Measurements from ENCODE around the gene THOC3.
"Not testable (repeated sequence)": the region's sequence is repeated elsewhere in the genome, so short reads cannot be mapped to it uniquely, and the experiment has no call there.

The THOC3 gene, protein sequence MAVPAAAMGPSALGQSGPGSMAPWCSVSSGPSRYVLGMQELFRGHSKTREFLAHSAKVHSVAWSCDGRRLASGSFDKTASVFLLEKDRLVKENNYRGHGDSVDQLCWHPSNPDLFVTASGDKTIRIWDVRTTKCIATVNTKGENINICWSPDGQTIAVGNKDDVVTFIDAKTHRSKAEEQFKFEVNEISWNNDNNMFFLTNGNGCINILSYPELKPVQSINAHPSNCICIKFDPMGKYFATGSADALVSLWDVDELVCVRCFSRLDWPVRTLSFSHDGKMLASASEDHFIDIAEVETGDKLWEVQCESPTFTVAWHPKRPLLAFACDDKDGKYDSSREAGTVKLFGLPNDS

DNA sequence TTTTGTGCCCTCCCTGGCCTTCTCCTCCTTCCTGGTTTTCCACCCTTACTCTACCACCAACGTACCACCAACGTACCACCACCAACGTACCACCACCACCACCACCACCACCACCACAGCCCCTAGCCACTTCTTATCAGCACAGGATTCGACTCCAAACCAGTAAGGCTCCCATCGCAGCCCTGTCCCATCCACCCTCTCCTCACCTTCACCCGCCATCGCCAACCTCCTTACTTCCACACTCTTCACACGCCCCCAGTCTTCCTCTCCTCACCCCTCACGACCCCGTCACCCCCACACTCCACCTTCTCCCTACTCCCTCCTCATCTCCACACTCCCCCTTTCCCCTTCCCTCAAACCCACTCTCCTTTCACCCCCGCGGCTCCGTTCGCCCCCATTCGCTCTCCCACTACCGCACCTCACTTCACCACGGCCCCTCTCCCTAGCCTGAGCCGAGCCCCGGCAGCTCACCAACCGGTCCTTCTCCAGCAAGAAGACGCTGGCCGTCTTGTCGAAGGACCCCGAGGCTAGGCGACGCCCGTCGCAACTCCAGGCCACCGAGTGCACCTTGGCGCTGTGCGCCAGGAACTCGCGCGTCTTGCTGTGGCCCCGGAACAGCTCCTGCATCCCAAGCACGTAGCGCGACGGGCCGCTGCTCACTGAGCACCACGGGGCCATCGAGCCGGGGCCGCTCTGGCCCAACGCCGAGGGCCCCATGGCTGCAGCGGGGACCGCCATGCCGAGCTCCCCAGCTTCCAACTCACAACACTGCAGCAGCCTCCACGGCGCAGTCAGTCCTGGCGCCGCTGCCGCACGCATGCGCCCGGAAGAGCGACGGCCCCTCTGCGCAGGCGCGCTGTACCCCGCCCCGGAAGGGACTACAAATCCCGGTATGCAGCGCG is at the start of gene THOC3:
TSS of gene THOC3 (minus strand) at position 845 of the 902 bp plus-strand sequence. CDS start at position 738, 107 bp downstream.
- H3K36me3 ChIP-seq (replicated peaks; ENCODE audit: low read depth, low read length); H2AFZ ChIP-seq (ENCODE audit: low read depth, low read length): not testable (repeated sequence)
- peak within 1 kb of the TSS; percentile 61; the same call in 1 of the 2 replicates for H3K9ac ChIP-seq (ENCODE audit: low read length)

DNA sequence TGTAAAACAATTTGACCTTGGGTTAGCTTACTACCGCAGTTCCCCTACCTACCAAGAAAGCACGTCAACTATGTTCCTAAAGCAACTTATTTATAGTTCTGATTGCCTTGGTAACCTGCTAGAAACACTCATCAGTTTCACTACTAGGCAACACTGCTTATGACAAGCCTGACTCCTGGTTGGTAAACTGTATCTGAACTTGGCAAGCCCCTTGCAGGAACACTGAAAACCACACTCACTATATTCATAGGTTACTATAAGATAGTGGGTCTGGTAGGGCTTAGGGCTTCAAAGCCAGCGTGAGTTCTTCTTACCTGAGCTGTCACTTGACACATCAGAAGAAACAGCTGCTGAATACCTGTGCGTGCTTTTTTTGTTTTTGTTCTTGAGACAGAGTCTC is 49.2 kb upstream of the THOC3 start:
- H3K4me2 ChIP-seq (ENCODE audit: low read length); H3K4me3 ChIP-seq (ENCODE audit: low read length); H2AFZ ChIP-seq (ENCODE audit: low read depth, low read length); H3K9ac ChIP-seq (ENCODE audit: low read length); H3K4me1 ChIP-seq (ENCODE audit: low read length); H3K27me3 ChIP-seq (ENCODE audit: low read depth, low read length); H3K9me3 ChIP-seq (ENCODE audit: insufficient read depth, low read length); H4K20me1 ChIP-seq (ENCODE audit: insufficient read depth, low read length); H3K27ac ChIP-seq (ENCODE audit: low read length); H3K79me2 ChIP-seq (ENCODE audit: low read length); H3K36me3 ChIP-seq (replicated peaks; ENCODE audit: low read depth, low read length): not testable (repeated sequence)

More for the DNA sequence above, at the start of gene THOC3:
- not testable (repeated sequence) for H3K4me1 ChIP-seq (ENCODE audit: low read length); H4K20me1 ChIP-seq (ENCODE audit: insufficient read depth, low read length); H3K27ac ChIP-seq (ENCODE audit: low read length); H3K9me3 ChIP-seq (ENCODE audit: insufficient read depth, low read length); H3K27me3 ChIP-seq (ENCODE audit: low read depth, low read length); H3K79me2 ChIP-seq (ENCODE audit: low read length)
- H3K4me2 ChIP-seq (ENCODE audit: low read length): peak within 1 kb of the TSS; percentile 37; the same call in 1 of the 2 replicates
- H3K4me3 ChIP-seq (ENCODE audit: low read length): peak within 1 kb of the TSS; percentile 79

DNA sequence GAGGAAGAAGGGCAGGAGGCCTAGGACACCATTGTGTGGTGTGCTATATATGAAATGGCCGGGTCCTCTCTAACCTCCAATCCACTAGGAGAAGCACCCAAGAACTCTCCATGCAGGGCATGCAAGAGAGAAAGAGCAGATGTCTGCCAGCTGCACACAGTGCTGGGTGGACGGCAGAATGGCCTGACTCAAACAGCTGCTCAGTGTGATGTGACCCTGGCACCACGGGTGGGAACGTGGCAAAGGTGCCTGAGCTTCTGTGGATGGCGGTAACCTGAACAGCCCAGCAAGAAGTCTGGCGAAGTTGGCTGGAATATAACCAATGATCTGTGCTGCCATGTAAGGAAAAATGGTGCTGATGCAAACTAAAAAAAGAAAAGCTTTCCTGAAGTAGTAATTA is 46.2 kb upstream of the THOC3 start:
- H3K27me3 ChIP-seq (ENCODE audit: low read depth, low read length); H3K36me3 ChIP-seq (replicated peaks; ENCODE audit: low read depth, low read length); H4K20me1 ChIP-seq (ENCODE audit: insufficient read depth, low read length); H2AFZ ChIP-seq (ENCODE audit: low read depth, low read length); H3K27ac ChIP-seq (ENCODE audit: low read length); H3K9ac ChIP-seq (ENCODE audit: low read length); H3K4me1 ChIP-seq (ENCODE audit: low read length); H3K79me2 ChIP-seq (ENCODE audit: low read length); H3K4me3 ChIP-seq (ENCODE audit: low read length); H3K9me3 ChIP-seq (ENCODE audit: insufficient read depth, low read length); H3K4me2 ChIP-seq (ENCODE audit: low read length): not testable (repeated sequence)

DNA sequence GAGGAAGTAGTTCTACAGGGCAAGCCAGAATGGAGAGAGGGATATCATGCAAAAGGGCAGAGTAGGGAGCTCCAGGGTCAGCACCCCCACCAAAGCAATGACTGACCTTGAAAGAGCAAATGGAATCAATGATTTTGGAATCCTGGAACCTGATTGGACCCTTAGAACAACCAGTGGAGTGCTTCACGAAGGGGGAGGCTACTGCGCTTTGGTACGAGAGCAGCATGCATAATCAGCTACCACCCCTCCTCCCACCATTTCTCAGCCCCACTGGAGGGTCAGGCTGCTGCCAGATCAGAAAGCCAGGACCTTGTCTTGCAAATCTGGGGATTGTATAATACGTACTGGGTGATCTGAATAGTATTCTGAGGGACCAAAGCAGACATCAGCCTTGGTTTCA is 43.0 kb upstream of the THOC3 start:
- H3K4me2 ChIP-seq (ENCODE audit: low read length); H4K20me1 ChIP-seq (ENCODE audit: insufficient read depth, low read length); H3K9ac ChIP-seq (ENCODE audit: low read length); H3K4me1 ChIP-seq (ENCODE audit: low read length); H3K9me3 ChIP-seq (ENCODE audit: insufficient read depth, low read length); H3K79me2 ChIP-seq (ENCODE audit: low read length); H2AFZ ChIP-seq (ENCODE audit: low read depth, low read length); H3K27me3 ChIP-seq (ENCODE audit: low read depth, low read length); H3K4me3 ChIP-seq (ENCODE audit: low read length); H3K36me3 ChIP-seq (replicated peaks; ENCODE audit: low read depth, low read length); H3K27ac ChIP-seq (ENCODE audit: low read length): not testable (repeated sequence)

DNA sequence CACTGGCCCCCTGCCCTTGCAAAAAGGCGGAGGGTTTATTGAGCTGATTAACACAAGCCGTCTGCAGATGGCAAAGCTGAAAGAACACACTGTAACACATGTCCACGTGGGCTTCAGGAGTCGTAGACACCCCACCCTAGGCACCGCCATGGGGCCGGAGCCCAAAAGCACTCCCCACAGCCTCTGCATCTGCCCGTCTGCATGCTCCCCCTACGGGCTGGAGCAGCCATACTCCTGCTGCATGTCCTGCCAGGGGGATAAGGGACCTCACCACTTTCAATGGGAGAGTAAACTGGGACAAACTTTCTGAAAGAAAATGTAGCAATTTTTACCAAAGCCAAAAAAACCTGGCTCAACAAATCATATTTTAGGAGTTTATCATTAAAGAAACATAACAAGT is 42.1 kb upstream of the THOC3 start:
- not testable (repeated sequence) for H3K4me2 ChIP-seq (ENCODE audit: low read length); H3K4me1 ChIP-seq (ENCODE audit: low read length); H3K27me3 ChIP-seq (ENCODE audit: low read depth, low read length); H3K9ac ChIP-seq (ENCODE audit: low read length); H3K27ac ChIP-seq (ENCODE audit: low read length); H3K79me2 ChIP-seq (ENCODE audit: low read length); H2AFZ ChIP-seq (ENCODE audit: low read depth, low read length); H3K4me3 ChIP-seq (ENCODE audit: low read length); H3K9me3 ChIP-seq (ENCODE audit: insufficient read depth, low read length); H4K20me1 ChIP-seq (ENCODE audit: insufficient read depth, low read length); H3K36me3 ChIP-seq (replicated peaks; ENCODE audit: low read depth, low read length)

DNA sequence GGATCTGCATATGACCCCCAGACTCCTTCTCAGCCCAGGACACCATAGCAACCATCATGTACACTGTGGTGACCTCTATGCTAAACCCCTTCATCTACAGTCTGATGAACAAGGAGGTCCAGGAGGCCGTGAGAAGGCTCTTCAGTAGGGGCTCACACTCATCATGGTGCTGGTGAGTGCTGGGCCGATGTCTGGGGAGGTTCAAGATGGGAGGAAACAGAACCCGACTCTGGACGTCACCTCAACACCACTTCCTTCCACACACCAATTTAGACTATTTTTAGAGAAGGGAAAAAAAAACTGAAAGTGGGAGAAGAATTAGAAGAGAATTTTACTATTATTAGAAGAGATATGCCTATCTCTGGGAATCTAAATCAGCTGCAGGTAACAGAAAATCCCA is 39.1 kb upstream of the THOC3 start:
- H3K79me2 ChIP-seq (ENCODE audit: low read length); H3K4me1 ChIP-seq (ENCODE audit: low read length); H3K4me3 ChIP-seq (ENCODE audit: low read length); H2AFZ ChIP-seq (ENCODE audit: low read depth, low read length); H3K9ac ChIP-seq (ENCODE audit: low read length); H3K36me3 ChIP-seq (replicated peaks; ENCODE audit: low read depth, low read length); H3K27me3 ChIP-seq (ENCODE audit: low read depth, low read length); H3K4me2 ChIP-seq (ENCODE audit: low read length); H3K27ac ChIP-seq (ENCODE audit: low read length); H3K9me3 ChIP-seq (ENCODE audit: insufficient read depth, low read length); H4K20me1 ChIP-seq (ENCODE audit: insufficient read depth, low read length): not testable (repeated sequence)

DNA sequence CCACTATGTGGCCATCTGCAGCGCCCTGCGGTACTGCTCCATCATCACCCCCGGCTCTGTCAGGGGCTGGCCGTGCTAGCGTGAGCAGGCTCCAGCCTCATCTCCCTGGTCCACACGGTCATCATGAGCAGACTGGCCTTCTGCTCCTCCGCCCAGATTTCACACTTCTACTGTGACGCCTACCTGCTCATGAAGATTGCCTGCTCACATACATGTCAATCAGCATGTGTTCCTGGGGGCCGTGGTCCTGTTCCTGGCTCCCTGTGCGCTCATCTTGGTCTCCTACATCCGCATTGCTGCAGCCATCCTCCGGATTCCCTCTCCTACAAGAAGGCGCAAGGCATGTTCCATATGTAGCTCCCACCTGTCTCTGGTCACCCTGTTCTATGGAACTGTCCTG is 38.7 kb upstream of the THOC3 start:
- H3K4me3 ChIP-seq (ENCODE audit: low read length); H3K36me3 ChIP-seq (replicated peaks; ENCODE audit: low read depth, low read length); H4K20me1 ChIP-seq (ENCODE audit: insufficient read depth, low read length); H3K9ac ChIP-seq (ENCODE audit: low read length); H3K27me3 ChIP-seq (ENCODE audit: low read depth, low read length); H3K9me3 ChIP-seq (ENCODE audit: insufficient read depth, low read length); H3K4me1 ChIP-seq (ENCODE audit: low read length); H3K4me2 ChIP-seq (ENCODE audit: low read length); H3K27ac ChIP-seq (ENCODE audit: low read length); H2AFZ ChIP-seq (ENCODE audit: low read depth, low read length); H3K79me2 ChIP-seq (ENCODE audit: low read length): not testable (repeated sequence)

DNA sequence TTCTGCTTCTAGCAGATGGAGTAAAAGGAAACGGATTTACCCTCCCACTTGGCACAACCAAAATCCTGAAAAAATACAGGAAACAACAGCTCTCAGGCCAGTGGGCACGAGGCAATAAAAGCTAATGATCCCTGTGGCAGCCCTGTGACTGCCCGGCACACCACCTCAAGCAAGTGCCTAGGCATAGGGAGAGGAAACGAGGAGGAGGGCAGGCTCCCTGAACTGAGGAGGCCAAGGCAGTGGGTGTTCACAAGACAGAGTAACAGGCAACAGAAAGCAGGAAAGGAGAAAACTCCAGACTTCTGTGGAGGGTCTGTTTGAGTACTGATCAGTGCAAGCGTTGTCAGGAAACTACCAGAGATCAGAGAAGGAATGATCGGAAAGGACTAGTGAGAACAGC is 29.9 kb upstream of the THOC3 start:
- H3K4me3 ChIP-seq (ENCODE audit: low read length); H3K9me3 ChIP-seq (ENCODE audit: insufficient read depth, low read length); H3K27ac ChIP-seq (ENCODE audit: low read length); H3K79me2 ChIP-seq (ENCODE audit: low read length); H2AFZ ChIP-seq (ENCODE audit: low read depth, low read length); H3K9ac ChIP-seq (ENCODE audit: low read length); H3K27me3 ChIP-seq (ENCODE audit: low read depth, low read length); H3K4me1 ChIP-seq (ENCODE audit: low read length); H4K20me1 ChIP-seq (ENCODE audit: insufficient read depth, low read length); H3K4me2 ChIP-seq (ENCODE audit: low read length); H3K36me3 ChIP-seq (replicated peaks; ENCODE audit: low read depth, low read length): not testable (repeated sequence)

DNA sequence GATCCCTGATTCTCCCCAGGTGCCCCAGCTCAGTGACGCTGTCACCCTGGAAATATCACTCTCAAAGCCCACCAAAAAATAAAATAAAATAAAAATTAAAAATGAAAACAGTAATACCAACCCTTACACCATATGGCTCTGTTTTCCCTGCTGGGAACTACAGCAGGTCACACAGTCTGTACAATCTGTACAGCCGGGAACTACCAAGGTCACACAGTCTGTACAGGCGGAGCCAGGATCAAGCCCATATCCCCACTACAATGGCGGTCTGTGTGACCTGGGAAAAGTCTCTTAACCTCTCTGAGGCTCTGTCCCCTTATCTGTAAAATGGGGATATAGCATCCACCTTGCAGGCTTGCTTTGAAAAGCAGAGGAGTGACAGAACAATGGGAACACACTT is 29.4 kb upstream of the THOC3 start:
- H3K9ac ChIP-seq (ENCODE audit: low read length); H3K4me1 ChIP-seq (ENCODE audit: low read length); H3K4me2 ChIP-seq (ENCODE audit: low read length); H2AFZ ChIP-seq (ENCODE audit: low read depth, low read length); H3K36me3 ChIP-seq (replicated peaks; ENCODE audit: low read depth, low read length); H3K27ac ChIP-seq (ENCODE audit: low read length); H3K9me3 ChIP-seq (ENCODE audit: insufficient read depth, low read length); H3K79me2 ChIP-seq (ENCODE audit: low read length); H4K20me1 ChIP-seq (ENCODE audit: insufficient read depth, low read length); H3K4me3 ChIP-seq (ENCODE audit: low read length); H3K27me3 ChIP-seq (ENCODE audit: low read depth, low read length): not testable (repeated sequence)
